K562 (cell line): ENCODE data around the gene OR10G2.

Experiments
- EGR1 ChIP-seq: fragments of 450-650 bp; conservative IDR thresholded peaks from 2 replicates; pipeline ENCODE4 v1.6.1; 2017; ENCODE audit warnings: mild to moderate bottlenecking
- ESRRA ChIP-seq: fragments of 450-650 bp; IDR thresholded peaks from 2 replicates; pipeline ENCODE4 v1.6.1; 2014; ENCODE audit warnings: low read depth, mild to moderate bottlenecking, moderate library complexity, borderline replicate concordance
- FOXK2 ChIP-seq, 2 experiments: fragments of 450-650 bp; IDR thresholded peaks in 1 of 2; conservative IDR thresholded peaks in 1 of 2; 2 replicates each; pipeline ENCODE4 v1.6.1; 2016; ENCODE audit warnings: low read depth in 2 of 2, mild to moderate bottlenecking in 1 of 2
- HNRNPL ChIP-seq: fragments of 200-400 bp; formaldehyde crosslinking; IDR thresholded peaks from 2 replicates; pipeline ENCODE4 v1.6.1; 2017; ENCODE audit warnings: low read depth, mild to moderate bottlenecking, low read length
- KAT8 ChIP-seq: fragments of 450-650 bp; IDR thresholded peaks from 2 replicates; pipeline ENCODE4 v1.6.1; 2016; ENCODE audit warnings: low read depth, mild to moderate bottlenecking
- NR2C2 ChIP-seq, 2 experiments: fragments of 200-800 bp in 1 of 2; sonication (Bioruptor generic) in 1 of 2; sonication (generic) in 1 of 2; formaldehyde crosslinking in 1 of 2; IDR thresholded peaks; 2 replicates each; pipeline versions ENCODE4 v1.6.1 to v1.8.0; 2016 to 2022; ENCODE audit warnings: mild to moderate bottlenecking in 1 of 2, missing compliant biosample characterization in 1 of 2, missing genetic modification characterization in 1 of 2, missing genetic modification reagents in 1 of 2
- NR3C1 ChIP-seq: sonication (generic); formaldehyde crosslinking; IDR thresholded peaks from 2 replicates; pipeline ENCODE4 v1.8.1; 2022; ENCODE audit warnings: missing genetic modification reagents
- POLR2A ChIP-seq: fragments of 450-650 bp; conservative IDR thresholded peaks from 2 replicates; pipeline ENCODE4 v1.6.1; 2016
- POLR2AphosphoS5 ChIP-seq: IDR thresholded peaks from 2 replicates; pipeline ENCODE4 v1.6.1; 2011; ENCODE audit warnings: mild to moderate bottlenecking, low read depth, low read length, moderate library complexity; ENCODE audit not compliant: control insufficient read depth, insufficient read depth
- SMARCA5 ChIP-seq: fragments of 450-650 bp; IDR thresholded peaks from 2 replicates; pipeline ENCODE4 v1.6.1; 2016
- STAG1 ChIP-seq: sonication (generic); formaldehyde crosslinking; IDR thresholded peaks from 2 replicates; pipeline ENCODE4 v1.5.0; 2020; ENCODE audit warnings: missing genetic modification reagents, borderline replicate concordance
- ZFP91 ChIP-seq: sonication (generic); formaldehyde crosslinking; IDR thresholded peaks from 2 replicates; pipeline ENCODE4 v1.8.0; 2022; ENCODE audit warnings: mild to moderate bottlenecking, missing genetic modification reagents
- ZNF217 ChIP-seq: sonication (generic); formaldehyde crosslinking; IDR thresholded peaks from 2 replicates; pipeline ENCODE4 v1.8.0; 2022; ENCODE audit warnings: mild to moderate bottlenecking, missing genetic modification reagents

GRCh38 chr14:21626491-21627230, 8.1 kb downstream of the OR10G2 start:
- TF ChIP-seq FOXK2 (conservative IDR thresholded peaks at IDR 0.05 in 1 of 2, IDR thresholded peaks at IDR 0.05 in 1 of 2; ENCODE audit: low read depth in 2 of 2) (no peak), EGR1 (no peak), HNRNPL (no peak), SMARCA5 (no peak), NR3C1 (CRISPR knock-in tag) (no peak), ZFP91 (CRISPR knock-in tag) (no peak), NR2C2 (CRISPR knock-in tag; IDR thresholded peaks at IDR 0.05) (no peak), NR2C2 (tag; IDR thresholded peaks at IDR 0.05) (no peak), KAT8 (no peak), STAG1 (CRISPR knock-in tag) (no peak), ESRRA (no peak), POLR2AphosphoS5 (no peak), ZNF217 (no peak), POLR2A (no peak)
